Lung (tissue), 12 donors: ENCODE measurements around the gene GLRA1. TPM values are rescaled to one million over a fixed set of nuclear protein-coding genes. Genes with fewer than 3 reads are reported as not detected.
A peak's percentile ranks its signal among the peaks of the same experiment; 100 is the strongest.

Source experiments
- ATAC-seq: fragments of 200-7000 bp; cut with Tn5 transposase; one replicate; pipeline ENCODE4 v1.9.1; 2020; ENCODE audit warnings: moderate number of reproducible peaks; ENCODE audit not compliant: insufficient read depth, low FRiP score
- DNase-seq, 3 donors: peaks; one replicate each; pipeline ENCODE4 v3.0.0-alpha.2; 2013 to 2017
- H3K27ac ChIP-seq, 2 donors: one replicate each; pipeline ENCODE4 v1.5.1; 2013; ENCODE audit warnings: mild to moderate bottlenecking in 2 of 2, moderate library complexity in 2 of 2, control low read depth in 1 of 2, inconsistent platforms in 1 of 2, low read depth in 1 of 2, low read length in 1 of 2
- H3K27me3 ChIP-seq, 3 donors: one replicate each; pipeline ENCODE4 v1.5.1; 2013; ENCODE audit warnings: low read length in 2 of 3; ENCODE audit not compliant: control insufficient read depth in 3 of 3, insufficient read depth in 3 of 3
- H3K36me3 ChIP-seq, 4 donors: one replicate each; pipeline ENCODE4 v1.5.1; 2013; ENCODE audit warnings: low read length in 4 of 4, mild to moderate bottlenecking in 1 of 4, moderate library complexity in 1 of 4; ENCODE audit not compliant: control insufficient read depth in 4 of 4, insufficient read depth in 4 of 4
- H3K4me1 ChIP-seq, 5 donors: one replicate each; pipeline ENCODE4 v1.5.1; 2013; ENCODE audit warnings: low read length in 5 of 5, mild to moderate bottlenecking in 2 of 5, moderate library complexity in 1 of 5; ENCODE audit not compliant: control insufficient read depth in 5 of 5, insufficient read depth in 5 of 5
- H3K4me3 ChIP-seq: one replicate; pipeline ENCODE4 v1.5.1; 2013; ENCODE audit warnings: mild to moderate bottlenecking, control low read depth, moderate library complexity
- H3K9ac ChIP-seq, 2 donors: one replicate each; pipeline ENCODE4 v1.5.1; 2013; ENCODE audit warnings: low read length in 2 of 2, control low read depth in 1 of 2; ENCODE audit not compliant: insufficient read depth in 1 of 2
- H3K9me3 ChIP-seq, 4 donors: one replicate each; pipeline ENCODE4 v1.5.1; 2013; ENCODE audit warnings: low read length in 3 of 4, mild to moderate bottlenecking in 1 of 4, moderate library complexity in 1 of 4; ENCODE audit not compliant: control insufficient read depth in 4 of 4, insufficient read depth in 3 of 4
- WGBS, 2 donors: extraction: QIAGEN DNeasy Blood & Tissue Kit; methylation state at CpG; one replicate each; pipeline ENCODE4 v1.1.7; 2013; 5-methylcytosine and 5-hydroxymethylcytosine counted together
- polyA plus RNA-seq, 2 donors: library from polyadenylated mRNA; stranded (reverse); fragments of 200-250 nt; gene quantifications; one replicate each; pipeline ENCODE4 v1.2.1, GENCODE V29; 2013
- total RNA-seq, 2 donors: library from RNA; depleted of rRNA in 1 of 2; stranded (reverse); fragments of >200 nt in 1 of 2; gene quantifications; one replicate each; pipeline ENCODE4 v1.2.1, GENCODE V29; 2014 to 2021
- TF ChIP-seq, protein P1 (sequence below): IDR thresholded peaks from 2 replicates; pipeline ENCODE4 v1.5.1; 2012; ENCODE audit warnings: mild to moderate bottlenecking; ENCODE audit errors: control extremely low read depth, extremely low read depth
- donor health status: control.
- donor health status: control.
- donor health status: Bipolar disorder and iron deficiency.
- donor health status: healthy.
- donor health status: DM: yes; HTN: yes; CAD: no.

The GLRA1 gene
- total and polyA plus RNA-seq, 4 donors = not detected

DNA sequence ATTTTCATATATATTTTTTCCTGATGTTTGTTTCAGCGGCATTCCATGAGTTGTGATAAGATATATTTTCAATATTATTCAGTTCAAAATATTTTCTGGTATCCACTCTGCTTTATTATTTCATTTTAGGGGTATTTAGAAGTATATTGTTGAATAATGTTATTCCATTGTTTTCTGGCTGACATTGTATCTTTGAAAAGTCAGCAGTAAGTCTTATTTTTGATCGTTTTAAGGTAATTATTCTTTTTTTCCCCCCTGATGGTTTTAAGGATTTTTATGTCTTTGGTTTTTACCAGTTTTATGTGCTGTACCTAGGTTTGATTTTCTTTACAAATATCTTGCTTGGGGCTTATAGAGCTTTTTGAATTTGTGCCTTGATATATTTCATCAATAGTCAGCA, 6.6 kb upstream of the GLRA1 start:
- Histone ChIP-seq H3K4me1 (no peaks in the 10 kb centered on the region), H3K27ac (no peak overlapping the region), H3K9me3 (peaks cover 0 to 4% (median 0%) of the 10 kb centered on the region in 4 donors), H3K9ac (no peak overlapping the region), H3K4me3 (no peak overlapping the region), H3K27me3 (peaks cover 0 to 2% (median 0%) of the 10 kb centered on the region in 3 donors), H3K36me3 (no peaks in the 10 kb centered on the region)
- 77 to 86% methylated on average over 2 of the region's 2 CpGs for WGBS, 2 donors
- ATAC-seq (no peak), DNase-seq (no peak)
- TF ChIP-seq, protein P1, sequence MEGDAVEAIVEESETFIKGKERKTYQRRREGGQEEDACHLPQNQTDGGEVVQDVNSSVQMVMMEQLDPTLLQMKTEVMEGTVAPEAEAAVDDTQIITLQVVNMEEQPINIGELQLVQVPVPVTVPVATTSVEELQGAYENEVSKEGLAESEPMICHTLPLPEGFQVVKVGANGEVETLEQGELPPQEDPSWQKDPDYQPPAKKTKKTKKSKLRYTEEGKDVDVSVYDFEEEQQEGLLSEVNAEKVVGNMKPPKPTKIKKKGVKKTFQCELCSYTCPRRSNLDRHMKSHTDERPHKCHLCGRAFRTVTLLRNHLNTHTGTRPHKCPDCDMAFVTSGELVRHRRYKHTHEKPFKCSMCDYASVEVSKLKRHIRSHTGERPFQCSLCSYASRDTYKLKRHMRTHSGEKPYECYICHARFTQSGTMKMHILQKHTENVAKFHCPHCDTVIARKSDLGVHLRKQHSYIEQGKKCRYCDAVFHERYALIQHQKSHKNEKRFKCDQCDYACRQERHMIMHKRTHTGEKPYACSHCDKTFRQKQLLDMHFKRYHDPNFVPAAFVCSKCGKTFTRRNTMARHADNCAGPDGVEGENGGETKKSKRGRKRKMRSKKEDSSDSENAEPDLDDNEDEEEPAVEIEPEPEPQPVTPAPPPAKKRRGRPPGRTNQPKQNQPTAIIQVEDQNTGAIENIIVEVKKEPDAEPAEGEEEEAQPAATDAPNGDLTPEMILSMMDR = no peak

DNA sequence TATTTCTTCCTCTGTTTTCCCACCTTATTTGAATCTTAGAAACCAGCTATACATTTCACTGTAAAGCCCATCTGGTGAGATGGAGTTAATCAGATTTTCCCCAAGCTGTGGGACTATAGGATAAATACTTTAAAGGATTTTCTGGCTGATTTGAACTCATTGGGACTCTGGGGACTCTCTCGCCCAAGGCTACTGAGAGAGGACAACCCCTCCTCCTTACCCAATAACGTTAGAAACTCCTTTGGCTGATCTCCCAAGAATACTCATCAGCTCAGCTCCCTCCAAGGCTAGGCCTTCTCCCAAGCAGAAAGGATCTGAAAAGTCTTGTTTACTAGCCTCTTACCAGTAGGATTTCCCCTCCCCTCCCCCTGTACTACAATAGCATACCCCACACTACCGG, 1.5 kb upstream of the GLRA1 start:
- no peak for ATAC-seq
- 32 to 55% methylated on average over 3 of the region's 3 CpGs for WGBS, 2 donors

DNA sequence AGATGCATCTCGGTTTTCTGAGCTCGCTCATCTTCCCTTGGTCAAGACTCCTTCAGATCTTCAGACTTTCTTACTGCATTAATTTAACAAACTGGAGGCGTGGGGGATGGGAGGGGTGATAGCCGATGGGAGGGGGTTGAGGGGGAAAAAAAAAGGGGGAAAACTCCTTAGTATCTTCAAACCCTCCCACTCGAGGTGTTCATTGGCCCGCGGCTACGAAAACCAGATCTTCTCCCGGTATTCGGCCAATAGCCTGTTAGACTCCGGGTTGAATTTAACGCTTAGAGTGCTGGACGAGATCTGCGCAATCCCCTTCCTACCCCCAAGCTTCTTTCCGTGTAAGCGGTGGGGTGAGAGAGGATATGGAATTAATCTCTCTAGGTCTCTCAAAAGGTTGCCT, 689 bp upstream of the GLRA1 start:
- H3K27ac ChIP-seq = no peak overlapping the region
- ATAC-seq (no peak), DNase-seq (no peak)
- H3K9ac ChIP-seq = no peak overlapping the region
- no peaks in the 10 kb centered on the region for H3K4me1 ChIP-seq
- WGBS, 2 donors = 11 to 15% methylated on average over 16 of the region's 16 CpGs
- no peaks in the 10 kb centered on the region for H3K36me3 ChIP-seq
- TF ChIP-seq, protein P1 = no peak
- no peaks in the 10 kb centered on the region for H3K9me3 ChIP-seq
- H3K27me3 ChIP-seq = peaks cover 0 to 22% (median 0%) of the 10 kb centered on the region in 3 donors
- no peak overlapping the region for H3K4me3 ChIP-seq

More for the DNA sequence above, 1.5 kb upstream of the GLRA1 start:
- H3K9me3 ChIP-seq = no peaks in the 10 kb centered on the region
- TF ChIP-seq, protein P1 = no peak
- DNase-seq = peak in 1 of 3 donors; percentile 26
- H3K9ac ChIP-seq = no peak overlapping the region
- no peaks in the 10 kb centered on the region for H3K36me3 ChIP-seq
- no peaks in the 10 kb centered on the region for H3K4me1 ChIP-seq
- peaks cover 0 to 22% (median 0%) of the 10 kb centered on the region in 3 donors for H3K27me3 ChIP-seq
- no peak overlapping the region for H3K4me3 ChIP-seq
- H3K27ac ChIP-seq = no peak overlapping the region

DNA sequence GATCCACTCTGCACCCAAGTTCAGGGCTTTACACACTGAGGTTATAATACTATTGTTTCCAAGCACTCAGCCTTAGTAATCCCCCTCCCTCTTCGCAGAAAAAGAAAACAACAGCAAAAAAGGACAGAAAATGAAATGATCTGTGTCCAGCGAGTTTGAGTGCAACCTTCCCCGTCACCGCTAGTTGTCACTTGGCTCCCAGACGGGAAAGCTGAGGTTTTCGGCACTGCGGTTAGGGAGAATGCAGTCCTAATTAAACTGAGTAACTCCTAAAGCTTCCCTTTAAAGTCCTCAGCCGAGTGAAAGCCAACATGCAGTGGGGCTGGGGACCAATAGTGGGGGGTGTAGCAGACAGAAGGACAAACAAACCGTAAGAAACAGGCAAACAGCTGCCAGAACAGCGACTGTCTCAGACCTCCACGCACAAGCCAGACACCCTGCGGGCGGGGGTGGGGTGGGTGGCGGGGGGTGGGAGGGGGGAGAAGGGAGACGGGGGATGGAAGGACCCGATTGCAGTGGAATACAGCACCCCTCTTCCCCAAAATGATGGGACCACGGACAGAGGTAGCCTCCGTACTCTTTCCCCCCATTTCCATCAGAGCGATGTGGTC, 680 bp downstream of the GLRA1 start:
- 13 to 17% methylated on average over 15 to 19 of the region's 19 CpGs for WGBS, 2 donors
- Histone ChIP-seq H3K27ac (no peak overlapping the region), H3K9ac (no peak overlapping the region), H3K27me3 (peaks cover 0 to 22% (median 0%) of the 10 kb centered on the region in 3 donors), H3K4me1 (no peaks in the 10 kb centered on the region), H3K4me3 (no peak overlapping the region), H3K36me3 (no peaks in the 10 kb centered on the region), H3K9me3 (no peaks in the 10 kb centered on the region)
- DNase-seq = no peak
- TF ChIP-seq, protein P1 = no peak
- no peak for ATAC-seq
